HepG2 (cell line): ENCODE data around the gene CACNA1G. TPM values are rescaled to one million over a fixed set of nuclear protein-coding genes. Genes with fewer than 3 reads are reported as not detected.

Source experiments
- BCLAF1 ChIP-seq: fragments of 450-650 bp; IDR thresholded peaks from 2 replicates; pipeline ENCODE4 v1.6.1; 2017; ENCODE audit warnings: mild to moderate bottlenecking
- E2F5 ChIP-seq: sonication (generic); formaldehyde crosslinking; conservative IDR thresholded peaks from 2 replicates; pipeline ENCODE4 v1.4.0; 2020; ENCODE audit warnings: missing genetic modification reagents
- HDAC1 ChIP-seq: sonication (generic); formaldehyde crosslinking; IDR thresholded peaks from 2 replicates; pipeline ENCODE4 v1.5.1; 2020; ENCODE audit warnings: mild to moderate bottlenecking, missing genetic modification reagents
- MEIS1 ChIP-seq: sonication (generic); formaldehyde crosslinking; IDR thresholded peaks from 2 replicates; pipeline ENCODE4 v1.9.0; 2021; ENCODE audit warnings: mild to moderate bottlenecking, missing genetic modification reagents, moderate library complexity, borderline replicate concordance
- MIER3 ChIP-seq: IDR thresholded peaks from 2 replicates; pipeline ENCODE4 v1.6.1; 2016; ENCODE audit warnings: missing compliant biosample characterization, borderline replicate concordance
- SNAPC4 ChIP-seq: sonication (generic); formaldehyde crosslinking; IDR thresholded peaks from 2 replicates; pipeline ENCODE4 v1.4.0; 2020; ENCODE audit warnings: mild to moderate bottlenecking, missing genetic modification reagents
- SNRNP70 ChIP-seq: fragments of 200-400 bp; formaldehyde crosslinking; IDR thresholded peaks from 2 replicates; pipeline ENCODE4 v1.6.1; 2017; ENCODE audit warnings: mild to moderate bottlenecking, low read depth, low read length, moderate library complexity
- THAP8 ChIP-seq: sonication (generic); formaldehyde crosslinking; IDR thresholded peaks from 2 replicates; pipeline ENCODE4 v1.5.1; 2020; ENCODE audit warnings: missing genetic modification reagents, mild to moderate bottlenecking, borderline replicate concordance
- ZNF281 ChIP-seq: sonication (generic); formaldehyde crosslinking; IDR thresholded peaks from 2 replicates; pipeline ENCODE4 v1.4.0; 2020; ENCODE audit warnings: missing genetic modification reagents, borderline replicate concordance
- ZNF501 ChIP-seq: sonication (generic); formaldehyde crosslinking; IDR thresholded peaks from 2 replicates; pipeline ENCODE4 v1.5.1; 2020; ENCODE audit warnings: mild to moderate bottlenecking, moderate library complexity, missing genetic modification reagents
- ZNF503 ChIP-seq: sonication (generic); formaldehyde crosslinking; IDR thresholded peaks from 2 replicates; pipeline ENCODE4 v1.4.0; 2020; ENCODE audit warnings: missing genetic modification reagents
- polyA plus RNA-seq, 8 experiments: library from polyadenylated mRNA; depleted of rRNA in 3 of 8; stranded (reverse) in 7 of 8; unstranded in 1 of 8; fragments of >200 nt; fragmentation: Illumina TruSeq in 4 of 8; extraction: Trizol in 4 of 8; gene quantifications; 2 replicates each; pipeline versions ENCODE4 v1.2.1 to v1.2.3, GENCODE V29; 2011 to 2016; ENCODE audit warnings: low read depth in 4 of 8, missing spikeins in 1 of 8, mixed read lengths in 1 of 8; ENCODE audit not compliant: insufficient read depth in 1 of 8
- total RNA-seq, 5 experiments: library from RNA; depleted of rRNA; stranded (reverse); fragments of >200 nt; fragmentation: Illumina TruSeq; extraction: Trizol; gene quantifications; 2 replicates each; pipeline ENCODE4 v1.2.3, GENCODE V29; 2016; ENCODE audit warnings: low read depth in 1 of 5

The CACNA1G gene
- total and polyA plus RNA-seq, 2 of the 13 experiments (the other 11 are each of a cell fraction or from before 2014, with no cell fraction given) = 0.02 TPM; not detected in 1

GRCh38 chr17:50637829-50638605 is 77.5 kb downstream of the CACNA1G start (continued):
- TF ChIP-seq BCLAF1 (no peak), MIER3 (CRISPR knock-in tag) (no peak), ZNF503 (CRISPR knock-in tag) (no peak), MEIS1 (CRISPR knock-in tag) (no peak), THAP8 (CRISPR knock-in tag) (no peak), ZNF281 (no peak), SNRNP70 (no peak), ZNF501 (CRISPR knock-in tag) (0 out of 2 replicates have a peak, but pooled peaks have one; percentile 13), HDAC1 (CRISPR knock-in tag) (no peak), E2F5 (no peak), SNAPC4 (CRISPR knock-in tag) (no peak)
